Ovary (tissue), 3 donors: ENCODE measurements around the gene HECTD4.

ENCODE experiments used
- EP300 ChIP-seq: sonication (generic); formaldehyde crosslinking; IDR thresholded peaks from one replicate; pipeline ENCODE4 v1.6.1; 2017; ENCODE audit warnings: antibody characterized with exemption
- POLR2A ChIP-seq: fragments of 450-650 bp; IDR thresholded peaks from one replicate; pipeline ENCODE4 v1.6.1; 2017; ENCODE audit warnings: antibody characterized with exemption, mild to moderate bottlenecking, moderate library complexity
- TF ChIP-seq, protein P1 (sequence below), 3 donors: fragments of 450-650 bp in 2 of 3; fragments of 200-600 bp in 1 of 3; IDR thresholded peaks; one replicate each; pipeline versions ENCODE4 v1.5.1 to v1.8.0; 2016 to 2022; ENCODE audit warnings: antibody characterized with exemption in 3 of 3, mild to moderate bottlenecking in 1 of 3
- donor health status: DM: no; HTN: no; CAD: no.

- TF ChIP-seq, protein P1, sequence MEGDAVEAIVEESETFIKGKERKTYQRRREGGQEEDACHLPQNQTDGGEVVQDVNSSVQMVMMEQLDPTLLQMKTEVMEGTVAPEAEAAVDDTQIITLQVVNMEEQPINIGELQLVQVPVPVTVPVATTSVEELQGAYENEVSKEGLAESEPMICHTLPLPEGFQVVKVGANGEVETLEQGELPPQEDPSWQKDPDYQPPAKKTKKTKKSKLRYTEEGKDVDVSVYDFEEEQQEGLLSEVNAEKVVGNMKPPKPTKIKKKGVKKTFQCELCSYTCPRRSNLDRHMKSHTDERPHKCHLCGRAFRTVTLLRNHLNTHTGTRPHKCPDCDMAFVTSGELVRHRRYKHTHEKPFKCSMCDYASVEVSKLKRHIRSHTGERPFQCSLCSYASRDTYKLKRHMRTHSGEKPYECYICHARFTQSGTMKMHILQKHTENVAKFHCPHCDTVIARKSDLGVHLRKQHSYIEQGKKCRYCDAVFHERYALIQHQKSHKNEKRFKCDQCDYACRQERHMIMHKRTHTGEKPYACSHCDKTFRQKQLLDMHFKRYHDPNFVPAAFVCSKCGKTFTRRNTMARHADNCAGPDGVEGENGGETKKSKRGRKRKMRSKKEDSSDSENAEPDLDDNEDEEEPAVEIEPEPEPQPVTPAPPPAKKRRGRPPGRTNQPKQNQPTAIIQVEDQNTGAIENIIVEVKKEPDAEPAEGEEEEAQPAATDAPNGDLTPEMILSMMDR (IDR thresholded peaks at IDR 0.05), result no peak
- TF ChIP-seq POLR2A (no peak), EP300 (no peak)
Measured at GRCh38 chr12:112346194-112346593, 36.0 kb downstream of the HECTD4 start.
